ENCODE measurements around the gene NPVF. TPM values are rescaled to one million over a fixed set of nuclear protein-coding genes. Genes with fewer than 3 reads are reported as not detected.
A peak's percentile ranks its signal among the peaks of the same experiment; 100 is the strongest.

Gene NPVF
- total and polyA plus RNA-seq, 8 donors: not detected

DNA sequence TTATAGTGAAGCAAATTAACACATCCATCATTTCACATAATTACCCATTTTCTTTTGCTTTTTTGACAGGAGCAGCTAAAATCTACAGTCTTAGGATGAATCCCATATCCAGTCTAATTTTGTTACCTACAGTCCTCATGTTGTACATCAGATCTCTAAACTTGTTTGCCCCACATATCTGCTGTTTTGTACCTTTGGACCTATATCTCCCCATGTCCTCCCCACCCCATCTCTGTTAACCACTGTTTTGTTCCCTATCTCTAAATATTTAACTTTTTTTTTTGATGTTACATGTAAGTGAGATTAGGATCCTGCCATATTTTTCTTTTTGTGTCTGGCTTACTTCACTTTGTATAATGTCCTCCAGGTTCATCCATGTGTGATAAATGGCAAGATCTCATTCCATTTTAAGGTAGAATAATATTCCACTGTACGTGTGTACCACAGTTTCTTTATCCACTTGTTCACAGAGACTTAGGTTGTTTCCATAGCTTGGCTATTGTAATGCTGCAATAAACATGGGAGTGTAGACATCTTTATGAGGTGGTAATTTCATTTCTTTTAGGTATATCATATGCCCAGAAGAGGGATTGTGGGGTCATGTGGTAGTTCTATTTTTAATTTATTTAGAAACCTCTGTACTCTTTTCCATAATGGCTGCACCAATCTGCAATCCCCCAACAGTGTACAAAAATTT, 19.6 kb downstream of the NPVF start:
- H3K4me1 ChIP-seq: no peaks in the 10 kb centered on the region
- TF ChIP-seq, protein P1, sequence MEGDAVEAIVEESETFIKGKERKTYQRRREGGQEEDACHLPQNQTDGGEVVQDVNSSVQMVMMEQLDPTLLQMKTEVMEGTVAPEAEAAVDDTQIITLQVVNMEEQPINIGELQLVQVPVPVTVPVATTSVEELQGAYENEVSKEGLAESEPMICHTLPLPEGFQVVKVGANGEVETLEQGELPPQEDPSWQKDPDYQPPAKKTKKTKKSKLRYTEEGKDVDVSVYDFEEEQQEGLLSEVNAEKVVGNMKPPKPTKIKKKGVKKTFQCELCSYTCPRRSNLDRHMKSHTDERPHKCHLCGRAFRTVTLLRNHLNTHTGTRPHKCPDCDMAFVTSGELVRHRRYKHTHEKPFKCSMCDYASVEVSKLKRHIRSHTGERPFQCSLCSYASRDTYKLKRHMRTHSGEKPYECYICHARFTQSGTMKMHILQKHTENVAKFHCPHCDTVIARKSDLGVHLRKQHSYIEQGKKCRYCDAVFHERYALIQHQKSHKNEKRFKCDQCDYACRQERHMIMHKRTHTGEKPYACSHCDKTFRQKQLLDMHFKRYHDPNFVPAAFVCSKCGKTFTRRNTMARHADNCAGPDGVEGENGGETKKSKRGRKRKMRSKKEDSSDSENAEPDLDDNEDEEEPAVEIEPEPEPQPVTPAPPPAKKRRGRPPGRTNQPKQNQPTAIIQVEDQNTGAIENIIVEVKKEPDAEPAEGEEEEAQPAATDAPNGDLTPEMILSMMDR (IDR thresholded peaks at IDR 0.05): no peak
- WGBS, 5 donors: 77 to 90% (median 86%) methylated on average over 1 of the region's 1 CpG
- H3K4me3 ChIP-seq: no peak overlapping the region
- no peaks in the 10 kb centered on the region for H3K27me3 ChIP-seq
- DNase-seq: no peak
- intact Hi-C loops (cut with DNase I; ENCODE audit: low total_unique reads): no loop called here
- H3K36me3 ChIP-seq: no peaks in the 10 kb centered on the region
- H3K27ac ChIP-seq: no peak overlapping the region
- H3K9me3 ChIP-seq: peaks cover 0 to 6% (median 2%) of the 10 kb centered on the region in 4 donors

DNA sequence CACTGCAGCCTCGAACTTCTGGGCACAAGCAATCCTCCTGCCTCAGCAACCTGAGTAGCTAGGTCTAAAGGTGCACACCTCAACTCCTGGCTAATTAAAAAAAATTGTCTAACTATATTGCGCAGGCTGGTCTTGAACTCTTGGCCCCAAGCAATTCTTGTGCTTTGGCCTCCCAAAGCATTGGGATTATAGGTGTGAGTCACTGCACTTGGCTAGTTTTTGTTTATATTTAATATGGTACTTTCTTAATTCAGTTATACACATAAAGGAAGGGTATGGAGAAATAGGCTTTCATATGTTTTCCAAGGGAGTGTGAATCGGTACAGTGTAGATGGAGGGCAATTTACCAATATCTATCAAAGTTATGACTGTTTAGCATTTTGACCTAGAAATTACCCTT, 20.4 kb downstream of the NPVF start:
- Histone ChIP-seq H3K27me3 (no peaks in the 10 kb centered on the region), H3K4me1 (no peaks in the 10 kb centered on the region), H3K36me3 (no peaks in the 10 kb centered on the region), H3K27ac (no peak overlapping the region), H3K9me3 (peaks cover 0 to 6% (median 2%) of the 10 kb centered on the region in 4 donors), H3K4me3 (no peak overlapping the region)
- TF ChIP-seq POLR2A (IDR thresholded peaks at IDR 0.05): no peak
- TF ChIP-seq, protein P1 (IDR thresholded peaks at IDR 0.05): no peak
- no peak for TF ChIP-seq EP300 (IDR thresholded peaks at IDR 0.05)
- TF ChIP-seq POLR2AphosphoS5 (IDR thresholded peaks at IDR 0.05): no peak
- intact Hi-C loops (cut with DNase I; ENCODE audit: low total_unique reads): no loop called here
- no peak for DNase-seq
- WGBS, 5 donors: 81 to 94% (median 91%) methylated on average over 3 of the region's 3 CpGs

DNA sequence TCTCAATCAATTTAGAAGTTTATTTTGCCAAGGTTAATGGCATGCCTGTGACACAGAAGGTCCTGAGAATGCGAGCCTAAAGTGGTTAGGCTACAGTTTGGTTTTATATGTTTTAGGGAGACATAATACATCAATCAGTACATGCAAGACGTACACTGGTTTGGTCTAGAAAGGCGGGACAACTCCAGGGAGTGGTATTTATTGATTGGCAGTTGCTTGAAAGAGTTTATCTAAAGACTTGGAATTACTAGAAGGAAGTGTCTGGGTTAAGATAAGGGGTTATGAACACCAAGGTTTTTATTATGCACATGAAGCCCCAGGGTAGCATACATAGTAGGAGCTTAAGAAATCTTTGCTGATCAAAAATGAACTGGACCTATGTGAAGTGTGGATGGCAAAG, 21.5 kb downstream of the NPVF start:
- 27 to 59% (median 35%) methylated on average over 3 of the region's 3 CpGs for WGBS, 5 donors
- H3K4me1 ChIP-seq: no peaks in the 10 kb centered on the region
- DNase-seq: no peak

DNA sequence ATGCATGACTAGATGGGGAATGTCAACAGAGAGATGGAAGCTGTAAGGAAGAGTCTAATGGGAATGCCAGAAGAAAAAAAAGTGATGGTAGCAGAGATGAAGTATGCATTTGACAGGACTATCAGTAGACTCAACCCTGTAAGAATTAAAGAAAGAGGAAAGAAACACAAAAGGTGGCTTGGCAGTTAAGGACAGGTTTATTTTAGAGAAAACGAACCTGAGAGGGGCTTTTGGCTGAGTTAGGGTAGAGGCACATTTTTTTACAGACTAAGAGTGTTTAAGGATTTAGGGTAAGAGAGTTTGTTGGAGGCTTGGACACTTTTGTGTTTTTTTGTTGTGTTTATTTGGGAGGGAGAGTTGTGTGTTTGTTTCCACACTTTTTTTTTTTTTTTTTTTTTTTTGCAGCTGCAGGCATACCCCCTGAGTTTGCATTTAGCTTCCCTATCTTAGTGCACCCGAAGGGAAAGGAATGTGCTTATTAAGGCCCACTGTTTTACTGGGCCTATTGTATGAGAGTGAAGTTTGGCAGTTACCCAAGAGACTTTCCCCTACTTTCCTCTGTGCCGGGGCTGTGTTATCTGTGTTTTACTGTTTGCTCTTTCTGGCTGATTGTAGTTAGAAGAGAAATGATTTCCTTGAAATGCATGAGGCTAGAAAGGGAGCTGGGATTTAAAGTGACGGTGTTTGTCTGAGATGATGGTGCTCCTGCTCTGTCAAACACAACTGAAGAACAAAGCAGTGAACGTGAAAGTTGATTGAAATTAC, 32.0 kb downstream of the NPVF start:
- DNase-seq: peak; percentile 58 to 90
- no peaks in the 10 kb centered on the region for H3K36me3 ChIP-seq
- H3K9me3 ChIP-seq: no peaks in the 10 kb centered on the region
- TF ChIP-seq POLR2AphosphoS5 (IDR thresholded peaks at IDR 0.05) (peak in 2 of 3 donors; percentile 20 to 69), POLR2A (IDR thresholded peaks at IDR 0.05) (no peak)
- intact Hi-C loops (cut with DNase I; ENCODE audit: low total_unique reads): no loop called here
- no peaks in the 10 kb centered on the region for H3K27me3 ChIP-seq
- WGBS, 5 donors: 19 to 34% (median 24%) methylated on average over 5 of the region's 5 CpGs
- peak overlapping the region; percentile 48 to 78 (median 73) for H3K27ac ChIP-seq
- no peak overlapping the region for H3K4me3 ChIP-seq
- peaks cover 4 to 28% (median 7%) of the 10 kb centered on the region in 4 donors for H3K4me1 ChIP-seq

More for the DNA sequence above, 21.5 kb downstream of the NPVF start:
- Histone ChIP-seq H3K36me3 (no peaks in the 10 kb centered on the region), H3K9me3 (peaks cover 0 to 6% (median 2%) of the 10 kb centered on the region in 4 donors), H3K4me3 (no peak overlapping the region), H3K27me3 (no peaks in the 10 kb centered on the region), H3K27ac (no peak overlapping the region)
- intact Hi-C loops (cut with DNase I; ENCODE audit: low total_unique reads): no loop called here
- TF ChIP-seq, protein P1 (IDR thresholded peaks at IDR 0.05): no peak
- TF ChIP-seq POLR2AphosphoS5 (IDR thresholded peaks at IDR 0.05) (no peak), POLR2A (IDR thresholded peaks at IDR 0.05) (no peak), EP300 (IDR thresholded peaks at IDR 0.05) (no peak)
